Activated CD8-positive, alpha-beta memory T cell treated with anti-CD3 and anti-CD28 coated beads for 24 hours (primary cell): ENCODE data around the gene FAM163B.

Experiments
- DNase-seq: peaks from one replicate; pipeline ENCODE4 v3.0.0-alpha.2; 2020

The FAM163B gene

DNA sequence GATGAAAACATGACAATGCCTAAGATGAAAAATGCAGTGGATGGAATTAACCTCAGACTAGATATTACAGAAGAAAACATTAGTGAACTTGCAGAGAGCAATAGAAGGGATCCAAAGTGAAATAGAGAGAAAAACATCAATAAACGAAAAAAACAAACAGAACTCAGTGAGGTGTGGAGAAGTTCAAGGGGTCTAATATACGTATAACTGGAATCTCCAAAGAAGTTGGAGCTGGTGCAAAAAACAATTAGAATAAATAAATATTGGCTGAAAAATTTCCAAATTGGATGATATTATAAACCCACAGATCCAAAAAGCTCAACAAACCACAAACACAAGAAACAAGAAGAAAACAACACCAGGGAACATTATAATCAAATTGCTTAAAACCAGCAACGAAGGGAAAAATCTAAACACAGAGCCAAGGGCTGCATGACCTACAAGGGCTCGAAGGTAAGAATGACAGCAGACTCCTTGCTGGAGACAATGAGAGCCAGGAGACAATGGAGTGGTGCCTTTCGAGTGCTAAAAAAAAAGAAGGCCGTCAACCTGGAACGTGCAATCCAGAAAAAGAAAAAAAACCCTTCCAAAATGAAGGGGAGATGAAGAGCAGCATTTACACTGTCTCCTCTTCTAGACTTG is 11.8 kb downstream of the FAM163B start:
- DNase-seq, result no peak

DNA sequence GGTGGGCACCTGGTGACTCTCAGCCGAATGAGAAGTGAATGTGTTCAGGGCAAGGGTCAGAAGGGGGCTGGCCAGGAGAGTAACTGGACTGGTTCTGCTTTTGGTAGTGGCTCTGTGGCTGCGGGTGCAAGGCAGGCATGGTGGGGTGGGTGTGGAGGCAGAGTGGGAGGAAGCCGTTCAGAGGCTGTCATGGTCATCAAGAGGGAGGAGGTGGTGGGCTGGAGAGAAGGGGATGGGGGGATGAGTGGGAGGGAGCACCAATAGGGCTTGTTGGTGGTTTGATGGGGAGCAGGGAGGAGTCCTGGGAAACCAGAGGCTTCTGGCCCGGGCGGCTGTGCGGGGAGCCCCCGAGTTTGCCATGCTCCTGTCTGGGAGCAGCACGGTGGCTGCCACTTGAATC is 13.3 kb downstream of the FAM163B start:
- DNase-seq, result no peak

DNA sequence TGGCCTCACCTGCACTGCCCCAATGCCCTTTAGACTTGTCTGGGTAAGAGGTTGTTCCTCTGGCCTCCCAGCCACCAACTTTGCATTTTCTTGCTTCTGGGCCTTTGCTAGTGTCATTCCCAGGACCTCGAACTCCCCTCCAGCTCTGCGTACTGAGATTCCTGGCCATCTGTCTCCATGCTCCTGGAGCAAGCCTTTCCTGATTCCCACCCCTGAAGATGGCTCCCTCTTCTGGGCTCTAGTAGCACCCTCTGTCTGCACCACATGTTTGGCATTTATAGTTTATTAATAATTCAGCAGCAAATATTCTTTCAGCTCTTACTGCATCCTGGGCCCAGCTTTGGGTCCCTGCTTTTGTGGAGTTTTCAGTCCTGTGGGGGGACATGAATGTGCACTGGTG is 14.9 kb downstream of the FAM163B start:
- DNase-seq, result no peak

DNA sequence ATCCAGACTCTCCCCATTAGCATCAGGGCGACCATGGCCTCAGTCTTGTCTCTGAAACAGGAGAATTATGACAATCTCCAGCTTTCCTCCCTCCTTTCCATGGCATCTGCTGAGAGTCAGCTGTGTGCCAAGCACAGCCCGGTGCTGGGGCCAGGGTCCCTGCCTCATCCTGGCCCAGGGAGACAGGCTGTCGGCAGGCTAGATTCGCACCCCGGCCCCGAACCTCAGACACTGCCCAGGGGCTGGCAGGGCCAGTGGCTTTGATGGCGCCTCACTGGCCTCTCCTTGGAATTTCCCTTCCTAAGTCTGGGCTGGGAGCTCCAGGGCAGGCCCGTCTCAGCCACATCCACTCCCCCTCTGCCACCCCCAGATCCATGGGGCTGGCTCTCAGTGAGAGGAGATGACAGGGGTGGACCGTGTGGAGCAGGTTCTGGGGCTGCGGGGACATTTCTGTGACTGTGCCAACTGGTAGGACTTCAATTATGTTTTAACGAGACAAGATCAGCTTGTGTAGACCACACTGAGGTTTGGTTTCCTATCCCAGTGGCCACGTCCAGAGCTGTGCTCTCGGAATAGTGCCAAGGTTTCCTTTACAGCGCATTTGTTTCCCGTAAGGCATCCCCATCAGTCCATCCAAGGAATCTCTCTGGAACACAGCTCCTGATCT is 15.5 kb downstream of the FAM163B start:
- DNase-seq, result no peak

DNA sequence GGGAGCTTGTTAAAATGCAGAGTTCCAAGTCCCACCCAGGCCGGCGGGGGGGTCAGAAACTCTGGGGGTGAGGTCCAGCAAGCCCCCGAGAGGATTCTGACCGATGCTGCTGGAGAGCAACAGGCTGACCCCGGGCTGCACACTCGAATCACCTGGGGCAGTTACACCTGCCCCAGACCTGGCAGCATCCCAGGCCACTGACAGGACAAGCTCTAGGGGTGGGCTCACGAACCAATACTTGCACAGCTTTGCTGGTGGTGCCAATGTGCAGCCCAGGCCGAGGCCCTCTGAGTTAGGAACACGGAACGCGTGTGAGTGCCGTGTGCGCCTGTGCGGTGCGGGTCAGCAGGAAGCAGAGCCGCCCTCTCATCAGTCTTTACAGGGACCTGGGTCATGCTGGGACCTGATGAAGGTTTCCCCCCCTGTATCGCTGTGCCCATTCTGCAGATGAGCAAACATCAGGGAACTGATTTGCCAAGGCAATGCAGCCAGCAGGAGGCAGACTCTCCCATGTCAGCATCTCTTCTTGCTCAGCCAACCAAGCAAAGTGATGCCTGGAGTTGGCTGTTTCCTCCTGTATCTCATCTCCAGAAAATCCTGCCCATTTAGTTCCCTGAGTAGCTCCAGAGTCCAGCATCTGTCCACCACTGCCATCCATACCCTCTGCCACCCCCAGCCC is 16.3 kb downstream of the FAM163B start:
- DNase-seq, result no peak

DNA sequence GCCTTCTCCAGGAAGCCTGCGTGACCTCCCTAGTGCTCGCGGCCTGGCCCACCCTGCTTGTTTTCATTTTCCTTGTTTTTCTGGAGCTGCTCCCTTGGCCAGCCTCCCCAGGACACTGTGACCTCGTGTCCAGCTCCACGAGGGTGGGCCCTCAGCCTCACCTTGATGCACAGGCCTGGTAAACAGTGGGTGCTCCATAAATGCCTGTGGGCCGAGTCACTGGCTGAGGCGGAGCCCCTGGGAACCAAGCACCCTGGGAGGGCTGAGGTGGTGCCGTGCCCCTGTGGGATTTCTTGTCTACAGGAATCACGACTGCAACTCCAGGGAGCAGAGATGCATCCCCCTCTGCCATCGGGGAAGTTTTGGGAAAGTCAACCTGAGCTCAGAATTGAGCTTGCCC is 17.2 kb downstream of the FAM163B start:
- no peak for DNase-seq

DNA sequence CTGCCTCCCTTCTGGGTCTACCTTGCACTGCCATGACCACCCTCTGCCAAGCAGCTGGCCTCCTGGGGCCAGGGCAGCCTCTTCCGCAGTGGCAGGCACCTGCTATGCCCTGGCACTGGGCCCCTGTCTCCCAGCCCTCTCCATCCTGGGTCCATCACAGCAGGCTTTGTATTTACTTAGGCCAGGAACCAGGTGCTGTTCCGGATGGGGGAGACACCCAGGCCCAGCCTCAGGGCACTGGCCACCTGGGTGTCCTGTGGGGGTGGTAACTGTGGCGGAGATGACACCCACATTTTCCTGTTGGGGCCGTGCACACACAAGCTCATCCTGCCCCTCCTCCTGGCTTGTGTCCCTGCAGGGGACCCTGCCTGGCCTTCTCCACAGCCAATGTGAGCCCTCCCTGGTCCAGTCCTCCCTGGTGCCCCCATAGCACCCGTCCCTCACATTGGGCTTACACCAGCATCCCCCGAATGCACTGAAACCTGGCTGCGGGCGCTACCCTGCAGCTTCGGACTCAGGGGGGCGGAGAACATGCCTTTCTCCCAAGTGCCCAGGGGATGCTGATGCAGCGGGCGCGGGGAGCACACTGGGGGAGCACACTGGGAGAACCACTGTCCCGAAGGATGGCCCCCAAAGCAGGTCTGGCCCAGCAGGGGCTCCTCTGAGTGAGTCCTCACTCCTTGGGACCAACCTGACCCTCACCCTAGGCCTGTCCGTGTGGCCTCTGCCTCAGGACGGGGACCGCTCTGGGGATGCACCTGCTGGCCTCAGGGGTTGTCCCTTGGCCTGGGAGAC is 17.9 kb downstream of the FAM163B start:
- no peak for DNase-seq

DNA sequence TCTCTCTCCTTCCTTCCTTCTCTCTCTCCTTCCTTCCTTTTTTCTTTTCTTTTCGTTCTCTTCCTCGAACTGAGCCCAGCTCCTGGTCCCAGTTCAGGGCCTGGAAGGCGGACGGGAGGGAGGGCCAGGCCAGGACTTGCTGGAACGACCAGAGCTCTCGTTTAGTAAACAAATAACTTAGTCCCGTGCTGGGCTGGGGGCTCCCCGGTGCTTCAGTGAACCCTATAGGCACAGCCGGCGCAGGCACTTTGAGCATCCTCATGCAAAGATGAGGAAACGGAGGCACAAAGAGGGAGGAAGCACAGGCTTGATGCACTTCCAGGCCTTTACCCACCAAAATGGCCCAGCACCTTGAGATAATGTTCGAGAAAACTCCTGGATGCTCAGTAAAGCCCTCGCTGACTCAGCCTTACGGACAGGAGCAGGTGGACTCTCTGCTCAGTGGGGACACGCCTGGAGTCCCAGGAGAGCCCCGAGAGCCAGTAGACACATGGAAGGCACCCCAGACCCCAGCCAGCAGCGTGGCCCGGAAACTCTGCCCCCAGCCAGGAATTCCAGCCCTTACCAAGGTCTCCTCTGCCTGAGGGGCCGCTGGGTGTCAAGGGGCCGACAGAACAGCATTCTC is 18.8 kb downstream of the FAM163B start:
- DNase-seq, result no peak

DNA sequence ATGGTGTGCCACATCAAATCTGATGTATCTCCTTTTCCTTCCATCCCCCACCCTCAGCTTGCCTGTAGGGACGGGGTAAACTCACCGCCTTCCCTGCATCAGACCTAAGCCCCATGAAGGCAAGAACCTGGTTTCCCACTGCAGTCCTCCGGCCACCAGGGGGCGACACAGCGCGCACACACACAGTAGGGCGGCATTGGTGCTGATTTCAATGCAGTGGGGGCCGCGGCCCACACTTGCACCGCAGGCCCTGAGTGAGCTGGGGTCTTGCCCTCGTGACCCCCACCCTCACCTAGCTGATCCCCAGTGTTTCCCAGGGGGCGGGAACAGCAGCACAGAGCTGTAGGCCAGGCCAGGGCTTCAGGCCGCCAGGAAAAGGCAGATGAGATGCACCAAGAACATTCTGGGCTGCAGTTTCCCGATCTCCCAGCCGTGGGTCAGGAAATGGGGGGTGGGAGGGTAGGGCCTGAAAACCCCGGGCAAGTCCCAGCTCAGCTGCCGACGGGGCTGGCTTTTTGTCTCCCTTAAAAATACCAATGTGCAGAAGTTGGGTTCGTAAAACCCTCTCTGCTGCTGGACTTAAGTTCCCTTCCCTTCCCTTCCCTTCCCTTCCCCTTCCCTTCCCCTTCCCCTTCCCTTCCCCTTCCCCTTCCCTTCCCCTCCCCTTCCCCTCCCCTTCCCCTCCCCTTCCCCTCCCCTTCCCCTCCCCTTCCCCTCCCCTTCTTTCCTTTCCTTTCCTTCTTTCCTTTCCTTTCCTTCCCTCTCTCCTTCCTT is 19.5 kb downstream of the FAM163B start:
- peak; percentile 72 for DNase-seq

DNA sequence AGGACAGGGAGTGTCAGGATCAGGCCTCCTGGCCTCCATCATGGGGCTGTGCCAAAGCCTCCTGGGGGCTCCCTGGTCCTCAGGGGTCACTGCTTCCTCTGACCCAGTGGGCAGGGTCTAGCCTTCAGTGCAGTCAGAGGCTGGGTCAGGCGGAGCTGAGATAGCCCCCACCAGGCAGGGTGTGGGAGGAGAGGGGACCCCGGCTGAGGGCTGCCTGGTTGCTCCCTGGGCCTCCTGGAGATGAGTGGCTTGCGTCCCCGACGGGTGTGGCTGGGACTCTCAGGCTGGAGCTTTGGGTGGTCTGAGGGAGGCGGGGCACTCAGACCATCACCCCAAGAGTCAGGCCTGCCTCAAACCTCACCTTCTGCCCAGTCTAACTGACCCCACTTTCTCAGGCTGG is 21.7 kb downstream of the FAM163B start:
- DNase-seq, result no peak

DNA sequence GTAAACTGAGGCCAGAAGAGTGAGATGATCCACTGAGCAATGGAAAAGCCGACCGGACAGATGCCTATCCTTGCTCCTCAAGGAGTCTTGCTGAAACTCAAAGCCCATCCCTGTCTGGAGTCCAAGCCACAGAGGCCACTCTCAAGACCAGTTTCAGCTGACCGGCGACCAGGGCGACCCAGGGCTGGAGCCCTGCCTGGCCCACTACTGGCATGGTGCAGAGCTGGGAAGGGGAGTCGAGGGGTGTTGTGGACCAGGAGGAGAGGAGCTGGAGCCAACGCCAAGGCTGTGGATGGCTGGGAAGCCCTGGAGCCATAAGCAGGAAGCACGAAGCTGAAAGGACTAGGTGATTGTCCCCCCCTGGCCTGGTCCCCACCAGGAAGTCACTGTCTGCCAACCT is 22.1 kb downstream of the FAM163B start:
- no peak for DNase-seq

DNA sequence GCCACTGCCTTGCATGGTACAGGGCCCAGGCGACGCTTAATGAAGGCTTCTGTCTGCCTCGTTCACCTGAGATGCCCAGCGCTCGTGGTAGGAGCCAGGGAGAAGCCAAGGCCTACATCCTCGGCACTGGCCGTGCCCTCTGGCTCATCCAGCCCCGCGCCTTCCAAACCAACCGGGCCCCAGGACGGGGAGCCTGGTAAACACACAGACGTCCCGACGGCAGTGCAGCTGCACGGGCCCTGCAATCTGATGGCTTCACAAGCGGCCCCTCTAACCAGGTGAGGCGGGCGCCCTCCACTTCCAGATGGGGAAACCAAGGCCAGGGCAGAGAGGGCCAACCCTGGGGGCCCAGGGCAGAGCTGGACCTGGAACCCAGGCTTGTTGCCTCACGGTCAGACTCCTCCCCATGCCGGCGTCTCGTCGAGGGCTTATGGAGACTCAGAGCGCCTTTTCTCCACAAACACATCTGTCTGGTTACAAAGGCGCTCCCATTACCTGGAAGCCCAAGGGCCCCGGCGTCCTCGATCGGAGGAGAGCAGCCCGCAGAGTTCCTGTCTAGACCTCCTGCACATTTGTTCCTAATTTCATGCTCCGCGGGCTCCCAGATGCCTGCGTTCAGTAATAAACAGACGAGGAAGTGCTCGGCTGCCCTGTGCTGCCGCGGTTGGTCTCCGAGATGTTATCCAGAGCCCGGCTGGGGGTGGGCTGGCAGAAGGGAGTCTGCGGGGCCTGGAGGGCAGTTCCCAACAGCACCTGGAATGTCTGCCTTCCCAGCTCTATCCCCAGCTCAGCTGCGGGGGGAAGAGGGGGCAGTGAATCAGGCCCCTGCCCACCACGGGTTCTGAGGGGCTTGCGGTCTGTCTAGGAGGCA is 23.5 kb downstream of the FAM163B start:
- DNase-seq, result no peak

DNA sequence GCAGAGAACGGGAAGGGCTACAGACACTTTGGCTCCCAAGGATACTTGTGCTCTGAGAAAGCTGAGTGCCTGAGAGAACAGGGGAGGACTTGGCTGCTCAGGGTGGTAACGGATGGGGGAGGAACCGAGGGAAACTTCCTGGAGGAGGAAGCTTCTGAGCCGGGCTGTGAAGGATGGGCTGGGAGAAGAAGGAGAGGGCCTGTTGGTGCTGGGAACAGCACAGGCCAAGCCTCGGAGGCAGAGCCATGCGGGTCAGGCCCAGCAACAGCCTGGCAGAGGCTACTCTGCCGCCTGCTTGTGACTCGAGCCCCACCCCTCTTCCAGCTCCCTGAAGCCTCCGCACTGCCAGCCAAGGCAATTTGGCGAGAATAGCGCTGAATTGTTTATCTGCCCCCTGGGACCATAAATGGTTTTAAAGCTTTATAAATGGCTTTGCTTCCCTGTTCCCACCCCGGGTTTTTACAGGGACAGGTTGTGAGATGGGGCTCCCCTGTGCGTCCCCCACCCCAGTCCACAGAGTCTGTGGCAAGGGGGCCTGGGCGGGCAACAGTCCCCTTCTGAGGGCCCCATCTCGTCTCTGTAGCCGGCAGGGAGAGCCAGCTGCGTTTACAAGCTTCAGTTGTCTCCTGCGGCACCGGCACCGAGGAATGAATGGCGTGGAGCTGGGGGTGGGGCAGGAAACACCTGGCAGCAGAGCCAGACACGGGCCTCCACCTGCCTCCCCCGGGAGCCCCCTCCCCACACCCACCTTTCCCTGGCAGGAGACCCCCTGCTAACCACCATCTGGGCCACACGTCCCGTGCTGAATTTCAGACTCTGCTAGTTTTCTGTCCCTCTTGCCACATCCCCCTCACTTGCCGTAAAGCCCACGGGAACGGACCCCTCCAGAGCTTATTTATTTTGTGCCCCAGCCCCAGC is 24.4 kb downstream of the FAM163B start:
- no peak for DNase-seq

DNA sequence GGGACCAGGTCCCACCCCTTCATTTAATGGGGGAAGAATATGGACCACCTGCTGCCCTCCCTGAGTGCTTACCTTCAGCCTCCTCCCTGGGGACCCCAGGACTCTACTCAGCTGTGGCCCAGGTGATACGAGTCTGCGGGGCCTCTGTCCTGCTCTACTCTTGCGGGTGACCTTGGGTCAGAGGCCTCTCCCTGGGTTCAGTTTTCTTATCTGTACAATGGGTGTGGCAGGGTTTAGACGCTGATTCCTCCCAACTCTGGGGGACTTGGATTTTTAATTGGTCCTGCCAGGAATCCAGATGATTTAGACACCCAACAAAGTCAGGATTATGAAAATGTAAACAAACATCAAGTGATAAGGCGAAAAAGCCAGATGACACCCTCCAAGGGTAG is 25.0 kb downstream of the FAM163B start:
- no peak for DNase-seq

DNA sequence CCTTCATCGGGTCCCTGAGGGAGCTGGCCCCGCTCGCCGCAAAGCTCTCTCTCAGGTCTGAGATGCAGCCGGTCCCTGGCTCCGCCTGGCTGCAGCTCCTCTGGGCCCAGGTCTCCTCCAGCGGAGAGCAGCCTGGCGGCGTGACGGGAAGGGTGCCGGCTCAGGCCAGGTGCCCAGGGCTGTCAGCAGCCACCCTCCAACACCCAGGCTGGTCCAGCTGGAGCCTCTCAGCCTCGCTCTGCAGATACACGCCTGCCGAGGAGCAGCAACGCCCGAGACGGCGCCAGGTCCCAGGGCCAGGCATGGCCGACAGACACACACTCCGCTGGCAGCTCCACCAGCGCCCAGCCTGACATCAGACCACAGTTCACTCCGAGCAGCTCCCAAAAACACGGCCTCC is 25.6 kb downstream of the FAM163B start:
- DNase-seq, result no peak

DNA sequence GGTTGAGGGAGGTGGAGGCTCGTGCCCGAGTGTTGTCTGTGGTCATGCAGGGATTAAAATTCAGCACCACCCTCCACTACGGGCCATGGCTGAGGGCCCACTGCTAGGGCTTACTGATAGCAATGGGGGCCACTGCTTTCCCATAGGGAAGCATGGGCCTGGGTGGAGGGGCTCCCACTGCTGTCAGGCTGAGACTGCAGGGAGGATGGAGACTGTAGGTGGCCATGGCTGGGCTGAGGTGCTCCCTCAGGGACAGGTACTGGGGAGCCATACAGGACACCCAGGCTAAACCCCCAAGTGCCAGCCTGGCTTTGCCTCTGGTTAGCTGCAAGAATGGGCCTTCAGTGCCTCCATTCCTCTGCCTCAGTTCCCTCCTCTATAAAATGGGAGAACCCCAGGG is 26.1 kb downstream of the FAM163B start:
- DNase-seq, result no peak

DNA sequence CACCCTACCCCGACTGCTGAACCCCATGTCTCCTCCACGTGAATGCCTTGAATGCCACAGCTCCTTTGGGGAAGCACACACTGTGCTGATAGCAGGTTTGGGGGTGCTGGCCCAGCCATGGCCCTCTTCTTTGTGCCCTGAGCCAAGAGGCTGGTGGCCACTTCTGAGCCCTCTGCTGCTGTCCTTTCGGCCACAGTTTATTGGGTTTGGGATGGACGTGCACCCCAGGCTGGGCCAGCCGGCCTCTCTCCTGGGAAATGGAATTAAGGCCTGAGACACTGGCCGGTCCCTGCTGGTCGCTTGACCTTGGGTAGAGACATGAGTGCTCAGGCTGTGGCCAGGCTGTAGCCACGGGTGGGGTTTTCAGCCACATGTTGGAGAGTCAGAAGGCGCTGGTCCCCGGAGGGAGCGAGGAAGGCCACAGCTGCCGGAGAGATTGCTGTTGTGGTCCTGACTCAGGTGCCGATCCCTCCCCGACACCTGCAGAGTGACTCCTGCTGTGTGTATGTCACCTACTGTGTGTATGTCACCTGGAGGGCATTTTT is 26.6 kb downstream of the FAM163B start:
- no peak for DNase-seq

DNA sequence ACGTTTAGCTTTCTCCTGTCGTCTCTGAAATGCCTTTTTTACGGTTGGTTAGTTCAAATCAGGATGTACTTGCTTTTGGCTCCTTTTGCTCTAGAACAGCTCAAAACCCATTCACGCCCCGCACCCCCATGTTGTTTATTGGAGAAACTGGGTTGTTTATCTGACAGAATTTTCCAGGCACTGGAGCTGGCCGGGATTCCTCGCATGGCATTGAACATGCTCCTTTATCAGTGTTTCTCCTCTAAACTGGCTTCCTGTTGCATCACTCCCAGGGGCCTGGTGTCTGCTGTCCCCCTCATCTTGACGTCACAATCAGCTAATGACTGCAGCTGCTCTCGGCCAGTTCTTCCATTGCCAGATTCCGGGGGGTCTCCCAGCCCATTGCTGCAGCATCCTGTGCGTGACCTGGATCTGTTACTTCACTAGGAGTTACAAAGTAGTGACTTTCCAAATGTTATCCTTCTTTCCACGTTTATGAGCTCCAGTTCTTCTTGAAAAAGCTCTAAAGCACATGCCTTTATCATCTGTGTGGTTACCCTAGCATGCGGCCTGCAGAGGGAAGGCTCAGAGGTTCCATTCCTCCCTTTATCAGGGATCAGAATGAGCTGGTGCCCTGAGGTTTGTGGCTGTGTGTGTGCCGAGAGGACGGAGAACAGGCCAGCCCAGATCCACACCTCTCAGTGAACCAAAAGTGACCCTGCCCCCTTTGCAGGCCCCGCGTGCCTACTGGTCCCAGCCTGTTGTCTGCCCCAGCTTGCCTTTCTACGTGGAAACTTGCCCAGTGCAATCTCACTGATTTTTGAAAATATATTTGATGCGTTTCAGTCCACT is 27.5 kb downstream of the FAM163B start:
- DNase-seq, result no peak

DNA sequence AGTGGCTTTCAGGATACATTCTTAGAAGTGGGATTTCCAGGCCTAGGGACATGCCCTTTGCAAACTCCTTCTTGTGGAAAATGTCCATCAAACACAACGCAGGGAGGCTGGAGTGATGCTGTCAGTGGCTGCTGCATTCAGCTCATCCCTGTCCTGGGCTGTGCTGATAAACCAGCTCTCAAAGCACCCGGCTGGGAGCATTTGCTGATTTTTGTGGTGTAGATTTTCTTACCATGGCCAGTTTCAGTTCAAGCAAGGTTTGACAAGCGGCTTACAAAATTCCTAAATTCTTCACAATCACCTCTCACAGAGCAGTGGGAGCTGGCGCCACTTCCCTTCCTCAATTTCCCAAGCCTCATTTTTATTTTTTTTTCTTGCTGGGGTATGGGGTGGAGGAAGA is 28.2 kb downstream of the FAM163B start:
- no peak for DNase-seq
